Tibial nerve (tissue), 4 donors: ENCODE results near the gene KCNJ6. TPM values are rescaled to one million over a fixed set of nuclear protein-coding genes. Genes with fewer than 3 reads are reported as not detected.
"Not testable (repeated sequence)": the region's sequence is repeated elsewhere in the genome, so short reads cannot be mapped to it uniquely, and the experiment has no call there.

Experiments used
- DNase-seq, 2 donors: peaks; one replicate each; pipeline ENCODE4 v3.0.0-alpha.2; 2019; ENCODE audit warnings: low spot score in 2 of 2
- H3K27ac ChIP-seq, 4 donors: fragments of 200-600 bp; sonication (generic) in 3 of 4; one replicate each; pipeline ENCODE4 v1.5.1; 2017 to 2019; ENCODE audit warnings: mild to moderate bottlenecking in 1 of 4
- H3K27me3 ChIP-seq, 2 donors: fragments of 200-600 bp; sonication (generic) in 1 of 2; one replicate each; pipeline versions ENCODE4 v1.5.1 to v1.6.0; 2017 to 2019
- H3K36me3 ChIP-seq, 3 donors: fragments of 200-600 bp; sonication (generic); one replicate each; pipeline ENCODE4 v1.5.1; 2018 to 2019
- H3K4me1 ChIP-seq, 4 donors: fragments of 200-600 bp; sonication (generic) in 3 of 4; one replicate each; pipeline ENCODE4 v1.5.1; 2017 to 2019
- H3K4me3 ChIP-seq, 4 donors: fragments of 200-600 bp; sonication (generic) in 3 of 4; one replicate each; pipeline ENCODE4 v1.5.1; 2017 to 2019; ENCODE audit warnings: mild to moderate bottlenecking in 1 of 4, moderate library complexity in 1 of 4
- H3K9me3 ChIP-seq, 4 donors: fragments of 200-600 bp; sonication (generic) in 3 of 4; one replicate each; pipeline ENCODE4 v1.5.1; 2017 to 2019
- CTCF ChIP-seq, 5 experiments: fragments of 200-600 bp in 3 of 5; fragments of 450-650 bp in 2 of 5; sonication (generic) in 3 of 5; IDR thresholded peaks; one replicate each; pipeline ENCODE4 v1.5.1; 2016 to 2019; ENCODE audit warnings: antibody characterized with exemption in 5 of 5, mild to moderate bottlenecking in 3 of 5, moderate library complexity in 2 of 5
- EP300 ChIP-seq, 2 donors: sonication (generic); formaldehyde crosslinking; IDR thresholded peaks; one replicate each; pipeline ENCODE4 v1.6.1; 2017; ENCODE audit warnings: antibody characterized with exemption in 2 of 2, mild to moderate bottlenecking in 1 of 2
- POLR2A ChIP-seq, 2 donors: fragments of 450-650 bp; IDR thresholded peaks; one replicate each; pipeline ENCODE4 v1.6.1; 2017; ENCODE audit warnings: antibody characterized with exemption in 2 of 2, mild to moderate bottlenecking in 2 of 2, moderate library complexity in 2 of 2
- WGBS, 2 donors: methylation state at CpG; one replicate each; pipeline ENCODE4 v1.1.5; 2018; 5-methylcytosine and 5-hydroxymethylcytosine counted together
- total RNA-seq, 4 donors: library from RNA; depleted of rRNA; stranded (reverse); fragments of >200 nt; gene quantifications; one replicate each; pipeline ENCODE4 v1.1.0, GENCODE V29; 2016

The KCNJ6 gene
- total RNA-seq, 4 donors from 2014 or later: not detected

DNA sequence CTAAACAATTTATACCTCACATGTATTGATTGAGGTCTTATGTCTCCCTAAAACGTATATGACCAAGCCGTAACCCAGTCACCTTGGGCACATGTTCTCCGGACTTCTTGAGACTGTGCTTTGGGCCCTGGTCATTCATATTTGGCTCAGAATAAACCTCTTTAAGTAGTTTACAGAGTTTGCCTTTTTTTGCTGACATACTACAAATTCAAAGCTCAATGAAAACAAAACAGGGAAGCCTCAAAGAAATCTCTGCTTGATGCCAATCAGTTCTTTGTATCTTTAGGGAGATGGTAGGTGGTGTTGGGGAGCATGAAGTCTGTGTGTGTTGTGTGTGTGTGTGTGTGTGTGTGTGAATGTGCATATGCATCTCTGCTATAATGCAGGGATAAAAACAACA, 247.0 kb downstream of the KCNJ6 start:
- TF ChIP-seq CTCF (IDR thresholded peaks at IDR 0.05) (no peak), POLR2A (IDR thresholded peaks at IDR 0.05) (no peak), EP300 (IDR thresholded peaks at IDR 0.05) (no peak)
- H3K27me3 ChIP-seq: peaks cover 0 to 3% of the 10 kb centered on the region in 2 donors
- H3K9me3 ChIP-seq: no peaks in the 10 kb centered on the region
- no peak overlapping the region for H3K27ac ChIP-seq
- peaks cover 0 to 4% (median 0%) of the 10 kb centered on the region in 4 donors for H3K4me1 ChIP-seq
- WGBS, 2 donors: 86 to 90% methylated on average over 3 of the region's 3 CpGs
- H3K4me3 ChIP-seq: no peak overlapping the region
- H3K36me3 ChIP-seq: no peaks in the 10 kb centered on the region
- no peak for DNase-seq

GRCh38 chr21:37668462-37669239, 247.6 kb downstream of the KCNJ6 start:
- Histone ChIP-seq H3K27me3 (no peaks in the 10 kb centered on the region), H3K36me3 (no peaks in the 10 kb centered on the region), H3K27ac (no peak overlapping the region), H3K9me3 (no peaks in the 10 kb centered on the region), H3K4me1 (peaks cover 0 to 4% (median 0%) of the 10 kb centered on the region in 4 donors), H3K4me3 (no peak overlapping the region)
- TF ChIP-seq EP300 (IDR thresholded peaks at IDR 0.05) (no peak), POLR2A (IDR thresholded peaks at IDR 0.05) (no peak), CTCF (IDR thresholded peaks at IDR 0.05) (no peak)
- no peak for DNase-seq
- WGBS, 2 donors: 71 to 89% methylated on average over 7 of the region's 7 CpGs

GRCh38 chr21:37667380-37667779, 248.9 kb downstream of the KCNJ6 start:
- WGBS, 2 donors: 94 to 95% methylated on average over 19 of the region's 19 CpGs
- no peak overlapping the region for H3K27ac ChIP-seq

GRCh38 chr21:37665230-37666024, 250.8 kb downstream of the KCNJ6 start:
- H3K36me3 ChIP-seq: no peaks in the 10 kb centered on the region
- TF ChIP-seq EP300 (IDR thresholded peaks at IDR 0.05): no peak
- TF ChIP-seq CTCF (IDR thresholded peaks at IDR 0.05): no peak
- TF ChIP-seq POLR2A (IDR thresholded peaks at IDR 0.05): no peak
- no peak overlapping the region for H3K4me3 ChIP-seq
- peaks cover 0 to 4% (median 0%) of the 10 kb centered on the region in 4 donors for H3K4me1 ChIP-seq
- no peaks in the 10 kb centered on the region for H3K9me3 ChIP-seq
- DNase-seq: no peak
- no peak overlapping the region for H3K27ac ChIP-seq
- WGBS, 2 donors: 43 to 53% methylated on average over 10 of the region's 10 CpGs
- no peaks in the 10 kb centered on the region for H3K27me3 ChIP-seq

More at GRCh38 chr21:37667380-37667779, 248.9 kb downstream of the KCNJ6 start:
- no peak for DNase-seq
- Histone ChIP-seq H3K9me3 (no peaks in the 10 kb centered on the region), H3K4me1 (peaks cover 0 to 4% (median 0%) of the 10 kb centered on the region in 4 donors), H3K36me3 (no peaks in the 10 kb centered on the region), H3K4me3 (no peak overlapping the region), H3K27me3 (no peaks in the 10 kb centered on the region)
- TF ChIP-seq EP300 (IDR thresholded peaks at IDR 0.05) (no peak), POLR2A (IDR thresholded peaks at IDR 0.05) (no peak), CTCF (IDR thresholded peaks at IDR 0.05) (no peak)

DNA sequence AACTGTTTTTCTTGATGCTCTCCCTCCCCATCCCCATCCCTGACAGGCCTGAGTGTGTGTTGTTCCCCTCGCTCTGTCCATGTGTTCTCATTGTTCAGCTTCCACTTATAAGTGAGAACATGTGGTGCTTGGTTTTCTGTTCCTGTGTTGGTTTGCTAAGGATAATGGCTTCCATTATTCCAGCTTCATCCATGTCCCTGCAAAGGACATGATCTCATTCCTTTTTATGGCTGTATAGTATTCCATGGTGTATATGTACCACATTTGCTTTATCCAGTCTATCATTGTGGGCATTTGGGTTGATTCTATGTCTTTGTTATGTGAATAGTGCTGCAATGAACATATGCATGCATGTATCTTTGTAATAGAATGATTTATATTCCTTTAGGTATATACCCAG, 254.0 kb downstream of the KCNJ6 start:
- not testable (repeated sequence) for H3K9me3 ChIP-seq

More for the DNA sequence above, 254.0 kb downstream of the KCNJ6 start:
- not testable (repeated sequence) for H3K4me3 ChIP-seq, H3K27ac ChIP-seq, H3K27me3 ChIP-seq, DNase-seq, H3K36me3 ChIP-seq
- H3K4me1 ChIP-seq: peaks cover 0 to 27% (median 4%) of the 10 kb centered on the region in 4 donors
- WGBS, 2 donors: 92 to 94% methylated on average over 1 of the region's 1 CpG
